Calu3 (cell line): ENCODE data around the gene RPL19. TPM values are rescaled to one million over a fixed set of nuclear protein-coding genes. Genes with fewer than 3 reads are reported as not detected.

ENCODE experiments used
- BruUV-seq: library from RNA; stranded (reverse); fragments of 400-500 nt; replicated peaks from 2 replicates; lab custom pipeline; 2021; lab: Mats Ljungman, UMichigan
- CTCF ChIA-PET: fragments of 300-600 bp; sonication (Branson Sonifier 250); formaldehyde crosslinking; loops from one replicate; lab custom pipeline; 2022; ENCODE audit warnings: antibody characterized with exemption; lab: Charles Lee
- DNase-seq: peaks from one replicate; pipeline ENCODE4 v3.0.0; 2022
- H3K27ac Mint-ChIP-seq: one replicate; pipeline ENCODE4 v1.8.0; 2022; ENCODE audit warnings: mixed read lengths; ENCODE audit not compliant: unreplicated experiment
- H3K27me3 Mint-ChIP-seq: one replicate; pipeline ENCODE4 v1.8.0; 2022; ENCODE audit warnings: mixed read lengths; ENCODE audit not compliant: unreplicated experiment
- H3K36me3 Mint-ChIP-seq: one replicate; pipeline ENCODE4 v1.8.0; 2022; ENCODE audit warnings: mild to moderate bottlenecking, moderate library complexity, mixed read lengths; ENCODE audit not compliant: insufficient read depth, unreplicated experiment
- H3K4me1 Mint-ChIP-seq: one replicate; pipeline ENCODE4 v1.8.0; 2022; ENCODE audit warnings: mild to moderate bottlenecking, low read depth, mixed read lengths; ENCODE audit not compliant: unreplicated experiment
- H3K4me3 Mint-ChIP-seq: one replicate; pipeline ENCODE4 v1.8.0; 2022; ENCODE audit warnings: mild to moderate bottlenecking, low read depth, moderate library complexity, mixed read lengths; ENCODE audit not compliant: unreplicated experiment
- H3K9me3 Mint-ChIP-seq: one replicate; pipeline ENCODE4 v1.8.0; 2022; ENCODE audit warnings: low read depth, mixed read lengths; ENCODE audit not compliant: unreplicated experiment
- CTCF ChIP-seq: fragments of 200-600 bp; IDR thresholded peaks from one replicate; pipeline ENCODE4 v1.8.0; 2022; ENCODE audit warnings: antibody characterized with exemption; ENCODE audit not compliant: unreplicated experiment
- intact Hi-C: fragments of 100-400 bp; cut with micrococcal nuclease; formaldehyde crosslinking; loops from one replicate; pipeline ENCODE4 v1.10.0; 2022; ENCODE audit not compliant: unreplicated experiment
- total RNA-seq: library from RNA; stranded (reverse); gene quantifications from 2 replicates; pipeline ENCODE4 v1.2.3, GENCODE V29; 2022

The RPL19 gene
- total RNA-seq, 1 experiment from 2014 or later: 6,763 TPM

GRCh38 chr17:39231591-39232551 lies 31.8 kb downstream of the RPL19 start:
- peak; percentile 88 for DNase-seq
- intact Hi-C loops: loop anchor here (1.0 kb wide), 1 partner anchor 25 kb away; no protein-coding TSS in a partner anchor
- CTCF ChIA-PET: interaction anchor here (0.6 to 5.2 kb wide), 28 partner anchors 10 to 1858 kb away, joined by 3 to 91 read pairs (median 5); partner anchors contain the start of gene RPL19
- H3K27ac Mint-ChIP-seq: no peak overlapping the region
- peaks cover 35% of the 10 kb centered on the region for H3K4me1 Mint-ChIP-seq
- H3K36me3 Mint-ChIP-seq: peaks cover 9% of the 10 kb centered on the region
- no peaks in the 10 kb centered on the region for H3K9me3 Mint-ChIP-seq
- BruUV-seq: no TSS peak
- peak; percentile 100 for TF ChIP-seq CTCF
- H3K27me3 Mint-ChIP-seq: peaks cover 54% of the 10 kb centered on the region
- no peak overlapping the region for H3K4me3 Mint-ChIP-seq

DNA sequence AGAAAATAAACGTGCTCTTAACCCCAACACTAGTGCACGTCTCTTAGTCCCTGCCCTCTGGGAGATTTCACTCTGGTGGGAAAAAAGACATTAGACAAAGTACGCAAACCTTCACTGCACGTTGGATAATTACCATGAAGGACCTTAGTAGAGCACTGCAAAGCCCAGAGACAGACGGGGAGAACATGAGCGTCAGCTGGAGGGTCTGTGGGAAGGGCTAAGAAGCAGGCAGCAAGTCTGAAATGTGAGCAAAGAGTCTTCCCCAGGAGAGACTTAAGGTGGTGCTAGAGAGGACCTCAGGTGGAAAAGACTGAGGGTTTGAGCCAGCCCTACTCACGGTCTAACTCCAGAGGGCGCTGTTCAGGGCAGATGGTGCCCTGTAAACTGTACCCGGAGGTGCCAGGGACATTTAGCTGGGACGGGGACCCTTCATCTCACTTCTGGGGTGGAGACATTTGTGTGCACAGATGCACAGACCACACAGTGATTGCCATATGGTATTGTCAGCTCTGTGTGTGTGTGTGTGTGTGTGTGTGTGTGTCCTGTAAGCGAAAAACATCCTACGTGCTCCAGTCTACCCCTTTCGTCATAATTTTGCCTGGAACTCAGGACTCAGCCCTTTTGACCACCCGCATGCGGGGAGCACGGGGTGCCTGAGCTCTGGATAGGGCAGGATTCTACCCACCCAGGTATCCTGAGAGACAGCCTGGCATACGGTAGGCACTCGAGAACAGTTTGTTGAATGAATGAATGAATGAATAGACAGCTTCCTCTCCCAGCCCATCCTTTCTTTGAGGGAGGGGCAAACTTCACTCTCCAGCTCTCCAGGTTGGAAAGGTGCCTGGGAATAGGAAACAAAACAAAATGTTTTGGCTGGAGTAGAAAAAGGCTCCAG lies 35.7 kb downstream of the RPL19 start:
- no peak overlapping the region for H3K4me3 Mint-ChIP-seq
- CTCF ChIA-PET: interaction anchor here (0.5 to 5.6 kb wide), 39 partner anchors 9 to 1759 kb away, joined by 3 to 165 read pairs (median 4); partner anchors contain the start of genes ARL5C, CACNB1 and RPL19
- no peaks in the 10 kb centered on the region for H3K9me3 Mint-ChIP-seq
- peaks cover 49% of the 10 kb centered on the region for H3K4me1 Mint-ChIP-seq
- no peak overlapping the region for H3K27ac Mint-ChIP-seq
- intact Hi-C loops: no loop called here
- H3K27me3 Mint-ChIP-seq: peaks cover 28% of the 10 kb centered on the region
- peak; percentile 100 for TF ChIP-seq CTCF
- no TSS peak for BruUV-seq
- DNase-seq: peak; percentile 88
- peaks cover 10% of the 10 kb centered on the region for H3K36me3 Mint-ChIP-seq

GRCh38 chr17:39236450-39236927 lies 36.4 kb downstream of the RPL19 start:
- Mint-ChIP-seq H3K4me3 (no peak overlapping the region), H3K9me3 (no peaks in the 10 kb centered on the region), H3K27ac (no peak overlapping the region), H3K36me3 (peaks cover 10% of the 10 kb centered on the region), H3K27me3 (peaks cover 21% of the 10 kb centered on the region), H3K4me1 (peaks cover 47% of the 10 kb centered on the region)
- TF ChIP-seq CTCF: no peak
- no TSS peak for BruUV-seq
- DNase-seq: no peak
- CTCF ChIA-PET: interaction anchor here (0.6 to 5.6 kb wide), 29 partner anchors 9 to 560 kb away, joined by 3 to 165 read pairs (median 4); partner anchors contain the start of genes ARL5C, CACNB1 and RPL19
- intact Hi-C loops: no loop called here

DNA sequence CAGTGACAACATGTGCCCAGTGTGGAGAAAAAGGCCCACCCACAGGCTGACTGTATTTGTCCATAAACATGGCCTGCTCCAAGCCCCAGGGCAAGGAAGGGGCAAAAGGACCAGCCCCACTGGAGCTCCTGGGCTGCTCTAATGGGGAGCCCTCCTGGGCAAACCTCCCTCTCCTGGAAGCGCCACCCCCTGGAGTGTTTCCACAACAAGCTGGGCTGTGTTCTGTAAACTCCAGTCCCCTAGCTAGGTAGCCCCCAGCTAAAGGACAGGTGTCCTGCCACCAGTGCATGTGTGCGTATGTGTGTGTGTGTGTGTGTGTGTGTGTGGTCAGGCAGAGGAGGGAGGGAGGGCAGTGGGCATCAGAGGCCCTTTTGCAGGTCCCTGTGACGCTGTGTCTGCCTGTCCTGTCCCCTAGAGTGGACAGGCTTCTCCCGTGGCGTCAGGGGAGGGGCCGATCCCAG lies 36.9 kb downstream of the RPL19 start:
- Mint-ChIP-seq H3K27ac (no peak overlapping the region), H3K36me3 (peaks cover 10% of the 10 kb centered on the region), H3K27me3 (peaks cover 16% of the 10 kb centered on the region), H3K4me3 (no peak overlapping the region), H3K9me3 (no peaks in the 10 kb centered on the region), H3K4me1 (peaks cover 41% of the 10 kb centered on the region)
- peak; percentile 23 for TF ChIP-seq CTCF
- BruUV-seq: no TSS peak
- peak; percentile 67 for DNase-seq
- intact Hi-C loops: no loop called here
- CTCF ChIA-PET: interaction anchor here (0.6 to 5.6 kb wide), 13 partner anchors 8 to 79 kb away, joined by 3 to 165 read pairs (median 12); partner anchors contain the start of genes ARL5C and RPL19
